NCI-H460 (cell line): ENCODE results near the gene STX3. TPM values are rescaled to one million over a fixed set of nuclear protein-coding genes. Genes with fewer than 3 reads are reported as not detected.
"Not testable (repeated sequence)": the region's sequence is repeated elsewhere in the genome, so short reads cannot be mapped to it uniquely, and the experiment has no call there.

Source experiments
- DNase-seq: peaks from one replicate; pipeline ENCODE4 v3.0.0-alpha.2; 2016; ENCODE audit warnings: low read depth; ENCODE audit errors: extremely low read depth
- total RNA-seq: library from RNA; depleted of rRNA; stranded (reverse); fragments of >200 nt; shearing (Covaris generic); gene quantifications from 2 replicates; pipeline ENCODE4 v1.2.3, GENCODE V29; 2014

The STX3 gene
- total RNA-seq, 1 experiment from 2014 or later, result 12.6 TPM

DNA sequence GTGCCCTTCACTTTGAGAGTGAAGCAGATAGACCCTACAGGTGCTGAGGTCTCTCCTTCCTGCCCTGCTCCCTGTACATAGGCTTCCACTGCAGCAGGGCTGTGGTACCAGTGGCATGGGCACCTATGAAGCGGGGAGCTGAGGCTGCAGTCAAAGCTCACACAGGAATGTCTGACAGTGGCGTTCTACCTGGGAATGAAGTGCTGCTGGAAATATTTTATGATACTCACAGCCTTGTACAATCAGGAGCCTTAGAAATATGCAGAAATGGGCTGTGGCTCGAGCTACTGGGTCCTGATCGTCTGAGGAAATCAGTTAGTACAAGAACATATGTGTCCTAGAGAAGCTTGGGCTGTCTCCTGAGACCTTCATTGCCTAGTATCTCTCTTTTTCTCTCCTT lies 30.6 kb downstream of the STX3 start:
- DNase-seq, result no peak

DNA sequence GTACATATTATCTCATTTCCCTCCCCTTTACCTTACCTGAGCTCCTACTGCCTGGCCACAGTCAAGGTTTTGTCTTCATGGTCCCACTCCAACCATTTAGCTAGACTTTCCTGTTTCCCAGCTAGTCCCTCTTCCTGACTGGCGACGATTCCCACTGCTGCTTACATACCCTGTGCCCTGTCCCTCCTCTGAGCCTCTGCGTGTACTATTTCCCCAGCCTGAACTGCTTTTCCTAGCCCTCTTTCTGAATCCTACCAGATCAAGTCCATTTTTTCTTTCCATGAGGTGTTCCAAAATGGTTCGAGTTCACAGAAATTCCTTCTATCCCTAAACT lies 32.0 kb downstream of the STX3 start:
- DNase-seq, result no peak

DNA sequence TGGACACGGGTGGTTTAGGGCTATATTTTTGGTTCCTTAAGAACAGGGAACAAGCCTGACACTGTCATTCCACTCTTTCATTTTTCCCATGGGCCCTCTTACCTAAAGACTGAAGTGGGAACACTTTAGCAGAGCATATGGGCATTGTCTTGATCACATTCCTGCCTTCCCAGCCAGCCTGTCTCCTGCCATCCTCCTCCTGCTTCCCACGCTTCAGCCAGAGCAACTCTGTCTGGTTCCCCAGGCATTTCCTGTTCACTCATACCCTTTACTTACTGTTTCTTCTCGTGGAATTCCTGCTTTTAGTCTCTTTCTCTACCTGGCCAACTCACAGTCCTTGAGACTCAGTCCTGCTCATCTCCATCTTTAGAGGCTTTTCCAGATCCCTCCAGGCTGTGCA lies 32.6 kb downstream of the STX3 start:
- DNase-seq, result no peak

DNA sequence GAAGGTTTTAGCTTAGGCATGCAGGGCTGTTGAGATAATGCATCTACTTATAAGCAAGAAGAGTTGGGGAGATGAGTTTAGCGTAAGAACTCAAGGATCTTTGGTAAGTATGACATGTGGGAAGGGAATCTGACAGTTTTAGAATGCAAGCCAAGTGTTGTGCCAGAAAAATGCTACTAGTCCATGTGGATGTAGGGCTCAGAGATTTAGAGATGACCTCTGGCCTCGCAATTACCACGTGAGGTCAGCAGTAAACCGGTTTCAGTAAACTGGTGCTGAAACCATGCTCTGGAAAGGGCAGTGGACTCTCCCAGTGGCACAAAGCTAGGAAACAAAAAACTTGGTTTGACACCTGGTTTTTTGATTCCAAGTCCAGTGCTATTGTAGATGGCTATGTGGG lies 36.5 kb downstream of the STX3 start:
- DNase-seq, result no peak

DNA sequence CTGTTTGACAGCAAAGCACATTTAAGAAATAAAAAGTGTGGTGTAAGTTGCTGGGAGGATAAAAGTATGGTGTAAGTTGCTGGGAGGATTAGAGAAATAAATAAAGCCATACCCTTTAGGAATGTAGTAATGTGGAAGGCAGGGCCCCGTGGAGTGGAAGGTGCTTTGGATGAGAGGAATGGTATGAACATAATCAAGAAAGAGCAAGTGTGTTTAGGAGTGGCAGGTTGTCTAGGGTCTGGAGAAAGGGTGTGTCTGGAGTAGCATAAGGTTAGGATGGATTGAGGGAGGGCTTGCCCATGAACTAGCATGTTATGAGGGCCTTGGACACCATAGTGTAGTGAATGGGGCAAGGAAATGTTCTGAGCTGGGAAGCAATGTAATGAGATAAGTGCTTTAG lies 37.3 kb downstream of the STX3 start:
- no peak for DNase-seq

DNA sequence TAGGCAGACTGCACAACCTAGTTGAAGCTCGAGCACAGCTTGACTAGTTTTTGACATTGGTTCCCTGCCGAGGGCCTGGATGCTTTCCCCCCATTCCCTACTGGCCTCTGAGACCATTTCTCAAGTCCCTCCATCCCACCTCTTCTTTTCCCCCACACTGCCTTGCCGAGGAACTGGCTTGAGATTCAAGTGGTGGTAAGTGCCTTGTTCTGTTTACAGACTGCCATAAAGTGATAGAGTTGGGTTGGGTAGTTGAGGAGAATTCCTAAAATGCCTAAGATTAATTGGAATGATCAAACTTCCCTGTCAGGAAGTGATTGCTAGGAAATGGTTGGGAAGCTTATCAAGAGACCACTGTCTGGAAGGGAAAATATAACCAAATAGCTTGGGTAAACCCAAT lies 39.2 kb downstream of the STX3 start:
- DNase-seq, result no peak

DNA sequence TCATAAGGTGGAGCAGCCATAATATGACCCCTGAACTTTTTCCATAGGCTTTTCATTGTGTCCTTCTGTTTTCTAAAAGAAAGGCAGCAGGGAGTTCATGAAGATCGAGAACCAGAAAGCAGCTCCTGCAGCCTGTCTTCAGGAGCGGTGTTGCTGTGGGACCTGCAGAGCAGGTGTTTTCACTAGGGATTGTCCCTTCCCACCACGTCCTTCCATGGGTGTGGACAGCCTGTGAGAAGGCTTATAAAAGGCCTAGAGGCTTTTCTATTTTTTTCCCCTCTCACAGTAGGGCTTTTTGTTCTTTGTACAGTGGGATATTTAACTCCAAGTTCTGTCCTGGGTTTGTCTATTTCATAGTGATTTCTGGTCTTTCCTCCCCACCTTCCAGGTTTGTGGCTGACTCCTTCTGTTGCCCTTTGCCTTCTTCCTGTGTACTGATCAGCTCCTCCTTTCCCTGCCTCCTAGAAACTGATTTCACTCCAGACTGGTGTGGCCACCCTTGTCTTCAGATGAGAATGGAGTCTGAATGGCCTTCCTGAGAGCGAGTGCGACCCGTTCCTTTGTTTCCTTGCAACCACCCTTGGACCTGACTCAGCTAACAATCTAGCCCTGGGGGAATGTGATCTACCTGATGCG lies 45.3 kb downstream of the STX3 start:
- no peak for DNase-seq

DNA sequence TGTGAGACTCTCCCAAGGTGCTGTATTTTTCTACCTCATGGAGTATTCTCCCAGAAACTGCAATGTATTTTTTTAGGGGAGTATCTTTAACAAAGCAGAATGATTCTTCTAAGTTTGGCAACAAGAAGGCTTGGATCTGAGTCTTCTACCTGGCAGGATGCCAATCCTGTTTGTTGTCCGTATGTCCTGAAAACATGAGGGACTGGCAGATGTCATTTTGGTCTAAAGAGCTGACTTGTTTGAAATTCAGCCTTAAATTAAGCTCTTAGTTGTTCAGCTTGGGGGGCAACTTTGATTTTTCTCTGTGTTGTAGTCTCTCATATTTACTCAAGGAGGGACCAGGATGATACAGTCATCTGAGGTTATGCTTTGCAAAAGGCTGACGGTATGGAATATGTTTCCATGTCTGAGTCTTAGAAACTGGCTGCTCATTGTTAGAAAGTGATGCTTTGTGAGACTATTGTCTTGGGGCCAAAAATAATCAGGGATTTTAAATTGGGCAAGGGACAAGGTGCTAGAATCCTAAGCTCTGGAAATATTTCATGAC lies 46.1 kb downstream of the STX3 start:
- DNase-seq, result no peak

DNA sequence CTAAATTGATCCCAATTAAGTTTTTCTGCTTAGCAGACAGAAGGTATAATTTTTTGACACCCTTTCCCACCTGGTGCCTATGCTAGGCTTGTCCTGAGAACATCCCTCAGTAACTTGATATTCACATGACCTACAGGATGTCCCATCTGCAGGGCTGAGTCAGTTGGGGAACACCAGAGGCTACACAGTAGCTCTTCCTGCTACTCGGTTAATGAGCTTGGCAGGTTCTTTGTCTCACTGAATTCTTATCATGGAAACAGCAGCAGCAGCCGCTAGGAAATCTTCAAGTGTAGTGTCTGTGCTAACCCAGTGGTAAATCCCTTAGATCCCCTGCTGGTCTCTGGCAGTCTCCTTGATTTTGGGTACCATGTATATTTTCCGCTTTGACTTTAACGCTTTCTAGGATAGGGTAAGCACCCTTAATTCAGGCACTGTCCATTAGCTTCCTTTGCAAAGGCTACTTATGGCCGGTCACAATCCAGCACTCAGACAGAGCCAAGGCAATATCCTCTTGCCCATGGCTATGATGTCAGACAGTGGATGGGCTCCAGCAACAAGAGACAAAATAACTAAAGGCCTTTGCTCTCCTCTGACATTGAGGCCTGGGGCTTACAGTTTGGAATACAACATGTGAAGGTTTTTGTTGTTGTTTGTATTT lies 46.9 kb downstream of the STX3 start:
- no peak for DNase-seq

DNA sequence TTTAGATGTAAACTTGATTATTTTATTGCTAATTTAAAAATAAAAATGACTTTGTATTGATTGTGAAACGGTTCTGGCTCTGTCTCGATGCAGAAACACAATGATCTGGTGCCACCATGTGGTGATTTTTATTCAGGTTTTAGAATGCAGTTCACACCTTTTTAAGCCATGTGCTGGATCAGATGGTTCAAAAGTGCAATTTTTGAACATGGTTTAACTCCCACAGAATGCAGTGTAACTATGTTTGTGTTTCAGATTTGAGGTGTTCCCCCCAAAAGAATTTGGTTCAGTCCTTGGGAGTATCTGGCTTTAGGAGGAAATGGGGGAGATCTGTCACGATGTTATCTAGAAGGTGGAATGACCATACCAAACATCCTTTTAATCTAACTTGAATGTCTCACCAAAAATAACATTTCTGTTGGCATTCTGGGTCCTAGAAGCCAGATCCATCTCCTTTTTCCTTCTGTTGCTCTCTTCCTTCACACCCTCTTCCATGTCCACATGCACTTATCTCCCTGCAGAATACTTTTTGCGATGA lies 47.5 kb downstream of the STX3 start:
- DNase-seq, result peak; percentile 40

DNA sequence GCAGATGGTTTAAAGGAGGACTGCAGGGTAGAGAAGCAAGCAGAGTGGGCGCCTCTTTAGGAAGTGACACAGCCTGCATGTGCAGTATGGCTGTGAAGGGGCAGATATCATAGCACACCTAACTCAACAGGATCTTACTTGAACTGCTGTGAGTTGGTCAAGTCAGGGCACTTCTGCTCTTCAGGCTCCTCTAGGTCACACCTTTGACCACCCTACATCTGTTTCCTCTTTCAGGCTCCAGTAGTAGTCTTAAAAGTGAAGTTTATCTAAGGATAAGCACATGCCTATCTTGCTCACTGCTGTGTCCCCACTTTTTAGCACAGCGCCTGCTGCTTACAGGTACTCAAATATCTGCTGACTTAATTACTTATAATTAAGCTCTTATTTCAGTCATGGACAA lies 48.9 kb downstream of the STX3 start:
- DNase-seq, result no peak

DNA sequence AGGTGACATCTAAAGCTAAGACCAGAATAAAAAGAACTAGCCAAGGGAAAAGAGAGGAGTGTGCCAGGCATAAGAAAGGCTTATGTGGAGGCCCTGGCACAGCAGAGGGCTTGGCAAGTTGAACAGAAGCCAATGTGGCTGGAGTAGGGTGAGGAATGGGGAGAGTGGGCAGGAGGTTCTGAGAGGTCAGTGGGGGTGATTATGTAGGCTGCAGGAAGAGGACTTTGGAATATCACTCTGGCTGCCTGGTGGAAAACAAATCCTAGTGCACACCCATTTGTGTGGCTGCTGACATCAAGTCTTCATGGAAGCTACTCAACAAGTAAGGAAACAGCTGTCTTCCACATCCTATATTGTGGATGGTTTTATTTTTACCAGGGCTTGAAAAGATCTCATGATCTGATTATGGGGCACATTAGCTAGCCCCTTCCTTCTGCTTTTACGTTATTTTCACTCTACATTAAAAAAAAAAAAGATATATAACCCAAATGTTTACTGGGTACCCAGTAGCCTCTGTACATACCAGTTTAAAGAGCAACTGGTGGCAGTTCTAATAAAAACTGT lies 52.0 kb downstream of the STX3 start:
- DNase-seq, result no peak

DNA sequence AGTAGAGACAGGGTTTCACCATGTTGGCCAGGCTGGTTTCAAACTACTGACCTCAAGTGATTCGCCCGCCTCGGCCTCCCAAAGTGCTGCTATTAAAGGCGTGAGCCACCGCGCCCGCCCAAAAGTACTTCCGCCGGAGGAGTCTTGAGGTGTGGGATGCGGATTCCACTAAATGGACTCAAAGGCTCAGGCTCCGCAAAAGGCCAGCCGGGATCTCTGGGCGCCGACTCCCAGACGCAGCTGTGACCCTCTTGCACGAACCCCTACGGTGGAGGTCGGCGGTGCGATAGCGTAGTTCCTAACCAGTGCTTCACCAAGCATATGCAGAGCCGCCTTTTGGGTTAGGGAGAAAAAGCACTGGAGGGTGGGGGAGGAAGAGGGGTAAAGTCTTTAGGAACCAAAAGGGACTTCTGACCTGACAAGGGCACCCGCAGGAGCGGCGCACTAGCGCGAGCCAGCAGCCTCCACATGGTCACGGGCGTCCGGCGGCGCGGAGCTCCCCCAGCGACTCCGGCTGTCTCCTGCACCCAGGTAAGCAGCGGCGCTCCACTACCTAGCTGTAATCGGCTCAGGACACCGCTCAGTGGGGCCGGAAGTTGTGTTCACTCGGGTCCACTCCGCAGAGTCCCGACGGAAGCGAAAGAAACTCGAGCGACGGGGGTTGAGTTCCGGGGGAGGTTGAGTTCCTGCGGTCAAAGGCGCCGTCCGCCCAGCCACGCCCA lies 55.2 kb downstream of the STX3 start, which contains the start of gene MRPL16:
Gene MRPL16 (minus strand): TSS at position 590 of the 722 bp plus-strand sequence. CDS start 120 bp downstream, at position 470.
- peak; percentile 76 for DNase-seq

DNA sequence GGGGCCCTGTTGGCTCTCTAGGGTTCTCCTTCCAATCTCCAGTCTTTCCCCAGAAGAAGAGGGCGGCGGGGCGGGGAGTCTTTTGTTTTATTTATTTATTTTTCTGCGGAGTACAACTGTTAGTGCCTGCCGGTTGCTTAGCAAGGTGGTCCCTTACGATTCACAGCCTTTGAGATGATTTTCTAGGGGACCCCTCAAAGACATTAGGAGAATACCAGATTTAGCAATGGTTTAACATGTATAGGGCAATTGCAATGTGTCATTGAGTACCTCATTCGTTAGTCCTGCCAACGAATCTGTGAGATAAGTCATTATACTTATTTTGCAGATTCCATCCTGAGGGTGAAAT lies 55.7 kb downstream of the STX3 start:
- DNase-seq, result no peak

DNA sequence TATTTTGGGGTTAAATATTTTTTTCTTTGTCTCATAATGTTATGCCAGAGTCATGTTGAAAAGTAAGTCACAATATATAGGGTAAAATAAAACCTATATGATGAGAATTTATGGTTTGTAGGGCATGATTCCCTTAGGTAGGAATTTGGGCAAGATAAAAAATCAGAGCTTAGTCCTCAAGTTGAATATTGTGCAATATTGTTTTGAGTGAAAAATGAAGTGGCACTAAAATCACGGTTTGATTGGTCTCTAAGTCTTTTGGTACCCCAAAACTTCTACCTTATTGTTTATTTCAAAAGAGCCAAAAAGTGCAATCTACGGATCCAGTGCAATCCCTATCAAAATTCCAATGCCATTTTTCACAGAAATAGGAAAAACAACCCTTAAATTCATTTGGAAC lies 57.0 kb downstream of the STX3 start:
- no peak for DNase-seq

DNA sequence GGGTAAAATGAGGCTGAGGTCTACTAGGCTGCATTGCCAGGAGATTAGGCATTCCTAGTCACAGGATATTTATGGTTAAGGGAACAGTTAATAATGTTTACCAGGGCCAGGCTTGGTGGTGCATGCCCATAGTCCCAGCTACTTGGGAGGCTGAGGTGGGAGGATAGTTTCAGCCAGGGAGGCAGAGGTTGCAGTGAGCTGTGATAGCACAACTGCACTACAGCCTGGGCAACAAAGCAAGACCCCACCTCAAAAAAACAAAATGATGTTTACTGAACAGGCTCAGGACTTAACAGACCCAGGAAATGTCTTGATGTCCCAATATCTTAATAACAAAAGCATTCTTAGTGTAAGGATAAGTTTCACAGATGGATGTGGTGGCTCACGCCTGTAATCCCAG lies 58.2 kb downstream of the STX3 start:
- no peak for DNase-seq

DNA sequence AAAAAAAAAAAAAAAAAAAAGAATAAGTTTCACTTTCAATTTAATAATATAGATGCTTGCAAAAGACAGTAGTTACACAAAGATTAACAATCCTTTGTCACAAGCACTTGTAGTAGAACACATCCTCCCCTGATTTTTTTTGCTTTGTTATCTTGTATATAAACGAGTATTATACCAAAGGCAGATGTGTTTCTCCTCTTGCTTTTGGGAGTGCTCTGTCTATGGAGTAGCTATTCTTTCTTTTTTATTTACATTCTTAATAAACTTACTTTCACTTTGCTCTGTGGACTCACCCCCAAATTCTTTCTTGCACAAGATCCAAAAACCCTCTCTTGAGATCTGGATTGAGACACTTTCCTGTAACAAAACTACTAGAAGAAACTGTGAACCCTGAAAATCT lies 58.8 kb downstream of the STX3 start:
- DNase-seq, result no peak

DNA sequence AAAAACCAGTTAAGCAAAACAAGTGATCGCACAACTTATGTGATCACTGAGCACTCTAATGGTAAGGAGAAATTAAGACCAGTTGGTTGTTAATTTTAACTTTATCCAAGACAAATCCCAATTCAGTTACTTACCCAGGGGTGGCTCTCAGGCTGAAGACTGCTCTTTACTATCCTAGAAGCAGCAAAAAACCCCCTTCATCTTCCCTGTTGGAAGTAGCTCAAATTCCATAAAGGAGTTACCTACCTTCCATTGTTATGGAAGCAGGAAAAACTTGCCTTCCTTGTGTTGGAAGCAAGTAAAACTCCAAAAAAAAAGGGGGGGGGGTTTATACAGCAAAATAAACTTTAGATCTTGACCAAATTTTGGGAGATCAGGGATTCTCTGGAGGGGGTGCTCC lies 60.6 kb downstream of the STX3 start:
- no peak for DNase-seq

DNA sequence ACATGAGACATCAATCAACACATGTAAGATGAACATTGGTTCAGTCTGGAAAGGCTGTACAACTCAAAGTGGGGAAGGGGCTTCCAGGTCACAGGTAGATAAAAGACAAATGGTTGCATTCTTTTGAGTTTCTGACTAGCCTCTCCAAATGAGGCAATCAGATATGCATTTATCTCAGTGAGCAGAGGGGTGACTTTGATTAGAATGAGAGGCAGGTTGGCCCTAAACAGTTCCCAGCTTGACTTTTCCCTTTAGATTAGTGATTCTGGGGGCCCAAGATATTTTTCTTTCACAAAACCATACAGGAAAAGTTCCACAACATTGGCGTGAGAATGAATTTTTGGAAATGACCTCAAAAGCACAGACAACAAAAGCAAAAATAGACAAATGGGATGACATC lies 61.3 kb downstream of the STX3 start:
- not testable (repeated sequence) for DNase-seq

DNA sequence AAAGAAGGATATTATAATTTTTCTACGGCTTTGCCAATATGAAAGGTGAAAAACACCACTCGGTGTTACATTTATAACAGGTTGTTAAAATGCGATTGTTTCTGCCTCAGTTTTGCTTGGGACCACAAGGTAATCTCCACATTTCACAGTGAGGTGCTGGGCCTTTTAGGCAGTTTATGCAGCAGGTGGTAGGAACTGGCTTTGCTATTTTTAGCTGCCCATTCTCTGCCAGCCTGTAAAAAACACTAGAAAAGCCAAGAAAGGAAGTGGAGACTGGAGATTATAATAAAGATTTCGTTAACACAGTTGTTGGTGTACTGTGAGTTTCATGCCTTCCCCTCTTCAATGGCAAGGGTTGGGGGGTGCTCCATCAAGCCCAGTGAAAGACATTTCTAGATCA lies 63.4 kb downstream of the STX3 start:
- no peak for DNase-seq

DNA sequence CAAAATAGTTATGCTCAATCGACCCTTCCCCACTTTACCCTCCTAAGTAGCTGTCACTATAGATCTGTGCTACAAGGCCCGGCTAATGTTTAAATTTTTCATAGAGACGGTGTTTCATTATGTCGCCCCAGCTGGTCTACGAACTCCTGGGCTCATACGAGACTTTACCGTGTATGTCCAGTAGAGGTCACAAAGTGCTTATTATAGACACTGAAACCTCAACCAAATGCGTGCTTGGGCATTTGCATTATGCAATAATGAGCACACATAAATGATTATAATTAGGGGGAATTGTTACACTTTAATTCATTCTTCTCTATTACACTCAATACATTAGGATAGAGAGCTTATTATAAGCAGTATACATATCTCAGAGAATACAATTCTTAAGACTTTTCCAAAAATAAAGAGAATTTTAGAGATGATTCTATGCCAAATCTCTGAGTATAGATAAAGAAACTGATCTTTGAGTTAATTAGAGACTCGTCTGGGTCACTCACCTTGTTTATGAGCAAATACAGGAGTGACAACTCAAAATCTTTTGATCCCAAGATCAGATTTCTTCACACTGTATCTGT lies 67.9 kb downstream of the STX3 start:
- peak; percentile 53 for DNase-seq
